SH-SY5Y (cell line): ENCODE results near the gene DAAM1.

Experiments used
- GATA2 ChIP-seq: IDR thresholded peaks from 2 replicates; pipeline ENCODE4 v1.6.1; 2011; ENCODE audit warnings: mild to moderate bottlenecking, low read depth, low read length
- GATA3 ChIP-seq: IDR thresholded peaks from 2 replicates; pipeline ENCODE4 v1.6.1; 2011; ENCODE audit warnings: low read depth, mild to moderate bottlenecking, low read length, moderate library complexity

DNA sequence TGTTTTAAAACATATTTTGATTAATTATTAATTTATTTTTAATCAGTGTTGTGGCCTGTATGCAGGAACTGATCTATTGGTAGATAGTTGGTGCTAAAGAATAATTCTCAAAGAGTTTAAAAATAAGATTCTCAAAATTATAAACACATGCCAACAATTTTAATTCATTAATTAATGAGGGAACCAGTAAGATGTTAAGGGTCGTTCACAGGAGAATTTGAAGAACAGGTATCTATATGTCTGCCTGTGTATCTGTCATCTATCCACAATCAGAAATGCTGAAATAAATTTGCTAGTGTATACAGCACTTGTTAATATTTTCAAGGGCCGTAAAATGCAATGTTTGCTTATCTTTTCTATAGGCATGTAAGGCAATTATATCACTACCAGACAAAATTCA lies 18.4 kb downstream of the DAAM1 start:
- TF ChIP-seq GATA2 (no peak), GATA3 (no peak)
